AG09309 (cell line): ENCODE results near the gene EGR4.

Experiments used
- DNase-seq: peaks from one replicate; pipeline ENCODE4 v3.0.0-alpha.2; 2010; ENCODE audit warnings: low read depth
- H3K4me3 ChIP-seq: 2 replicates; pipeline ENCODE4 v1.5.1; 2011; ENCODE audit warnings: mild to moderate bottlenecking, low read depth, low read length, moderate library complexity; ENCODE audit not compliant: control insufficient read depth
- TF ChIP-seq, protein P1 (sequence below): IDR thresholded peaks from 2 replicates; pipeline ENCODE4 v1.5.1; 2011; ENCODE audit warnings: mild to moderate bottlenecking, low read depth, low read length, inconsistent platforms; ENCODE audit not compliant: insufficient read depth, control insufficient read depth; ENCODE audit errors: missing control alignments

Gene EGR4

DNA sequence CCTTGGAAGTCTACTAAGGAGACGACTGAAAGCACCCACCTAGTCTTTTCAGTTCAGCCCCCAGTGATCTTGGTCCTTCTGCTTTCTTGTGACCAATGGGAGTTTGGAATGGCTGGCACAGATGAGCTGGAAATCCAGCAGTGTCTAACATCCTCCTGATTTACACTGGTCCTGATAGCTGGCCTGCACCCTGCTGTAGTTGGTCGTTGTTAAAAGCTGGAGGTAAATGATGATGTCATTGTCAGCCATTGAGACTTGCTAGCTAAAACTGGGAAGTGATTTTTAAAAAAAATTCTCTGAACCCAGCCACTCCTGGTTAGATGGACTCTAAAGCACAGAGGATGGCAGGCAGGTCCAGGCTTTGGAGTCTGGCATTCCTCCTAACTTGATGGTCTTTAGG is 39.9 kb downstream of the EGR4 start:
- no peak for DNase-seq
- H3K4me3 ChIP-seq, result no peak overlapping the region
- TF ChIP-seq, protein P1, sequence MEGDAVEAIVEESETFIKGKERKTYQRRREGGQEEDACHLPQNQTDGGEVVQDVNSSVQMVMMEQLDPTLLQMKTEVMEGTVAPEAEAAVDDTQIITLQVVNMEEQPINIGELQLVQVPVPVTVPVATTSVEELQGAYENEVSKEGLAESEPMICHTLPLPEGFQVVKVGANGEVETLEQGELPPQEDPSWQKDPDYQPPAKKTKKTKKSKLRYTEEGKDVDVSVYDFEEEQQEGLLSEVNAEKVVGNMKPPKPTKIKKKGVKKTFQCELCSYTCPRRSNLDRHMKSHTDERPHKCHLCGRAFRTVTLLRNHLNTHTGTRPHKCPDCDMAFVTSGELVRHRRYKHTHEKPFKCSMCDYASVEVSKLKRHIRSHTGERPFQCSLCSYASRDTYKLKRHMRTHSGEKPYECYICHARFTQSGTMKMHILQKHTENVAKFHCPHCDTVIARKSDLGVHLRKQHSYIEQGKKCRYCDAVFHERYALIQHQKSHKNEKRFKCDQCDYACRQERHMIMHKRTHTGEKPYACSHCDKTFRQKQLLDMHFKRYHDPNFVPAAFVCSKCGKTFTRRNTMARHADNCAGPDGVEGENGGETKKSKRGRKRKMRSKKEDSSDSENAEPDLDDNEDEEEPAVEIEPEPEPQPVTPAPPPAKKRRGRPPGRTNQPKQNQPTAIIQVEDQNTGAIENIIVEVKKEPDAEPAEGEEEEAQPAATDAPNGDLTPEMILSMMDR, result no peak

DNA sequence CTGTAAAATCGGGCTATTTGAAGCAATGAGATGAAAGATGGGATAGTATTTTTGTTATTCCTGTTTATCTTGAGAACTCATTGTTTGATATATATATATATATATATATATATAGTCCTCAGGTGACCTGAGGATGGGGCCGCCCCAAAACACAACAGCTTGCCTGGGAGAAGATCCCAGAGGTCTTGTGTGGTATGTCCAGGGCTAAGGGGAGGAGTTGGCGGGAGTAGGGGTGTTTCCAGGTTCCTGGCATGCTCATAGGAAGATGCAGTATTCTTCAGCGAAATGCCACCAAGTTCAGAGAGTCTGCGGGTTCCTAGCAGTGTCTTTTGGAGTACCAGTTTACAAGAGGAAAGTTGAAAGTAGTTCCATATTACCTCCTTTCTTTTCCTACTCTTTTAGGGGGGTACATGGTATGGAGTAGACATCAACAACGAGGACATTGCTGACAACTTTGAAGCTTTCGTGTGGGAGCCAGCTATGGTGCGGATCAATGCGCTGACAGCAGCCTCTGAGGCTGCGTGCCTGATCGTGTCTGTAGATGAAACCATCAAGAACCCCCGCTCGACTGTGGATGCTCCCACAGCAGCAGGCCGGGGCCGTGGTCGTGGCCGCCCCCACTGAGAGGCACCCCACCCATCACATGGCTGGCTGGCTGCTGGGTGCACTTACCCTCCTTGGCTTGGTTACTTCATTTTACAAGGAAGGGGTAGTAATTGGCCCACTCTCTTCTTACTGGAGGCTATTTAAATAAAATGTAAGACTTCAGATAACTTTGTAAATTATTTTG is 40.9 kb downstream of the EGR4 start:
- no peak for DNase-seq
- H3K4me3 ChIP-seq, result no peak overlapping the region
- TF ChIP-seq, protein P1, result no peak

DNA sequence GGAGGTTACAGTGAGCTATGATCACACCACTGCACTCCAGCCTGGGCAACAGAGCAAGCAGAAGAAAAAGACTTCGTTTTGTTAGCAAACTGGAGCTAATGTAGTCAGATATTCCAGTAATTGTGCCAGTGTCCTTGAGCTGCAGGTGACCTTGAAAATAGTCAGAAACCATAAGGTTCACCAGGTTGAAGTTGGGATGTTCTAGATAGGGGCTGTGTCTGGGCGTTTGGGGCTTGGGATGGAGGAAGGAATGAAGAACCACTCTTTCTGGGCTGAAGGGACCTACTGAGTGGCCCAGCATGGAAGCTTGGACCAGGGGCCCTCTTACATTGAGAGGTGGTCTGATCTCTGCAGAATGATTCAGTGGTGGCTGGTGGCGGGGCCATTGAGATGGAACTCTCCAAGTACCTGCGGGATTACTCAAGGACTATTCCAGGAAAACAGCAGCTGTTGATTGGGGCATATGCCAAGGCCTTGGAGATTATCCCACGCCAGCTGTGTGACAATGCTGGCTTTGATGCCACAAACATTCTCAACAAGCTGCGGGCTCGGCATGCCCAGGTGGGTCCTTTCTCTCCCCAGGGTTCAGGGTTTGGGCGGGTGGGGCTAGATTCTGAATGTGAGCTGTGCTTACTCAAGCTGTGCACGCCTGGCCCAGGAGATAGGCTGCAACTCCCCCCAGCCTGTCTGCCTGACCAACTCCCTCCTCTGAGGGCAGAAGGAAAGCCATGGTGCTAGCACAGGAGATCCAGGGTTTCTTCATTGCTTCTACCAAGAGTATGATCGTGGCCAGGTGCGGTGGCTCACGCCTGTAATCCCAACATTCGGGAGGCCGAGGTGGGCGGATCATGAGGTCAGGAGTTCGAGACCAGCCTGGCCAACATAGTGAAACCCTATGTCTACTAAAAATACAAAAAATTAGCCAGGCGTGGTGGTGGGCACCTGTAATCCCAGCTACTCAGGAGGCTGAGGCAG is 42.2 kb downstream of the EGR4 start:
- TF ChIP-seq, protein P1, result no peak
- H3K4me3 ChIP-seq, result no peak overlapping the region
- DNase-seq, result no peak

GRCh38 chr2:73249636-73250035 is 43.7 kb downstream of the EGR4 start:
- TF ChIP-seq, protein P1, result no peak
- no peak overlapping the region for H3K4me3 ChIP-seq
- no peak for DNase-seq

- TF ChIP-seq, protein P1, result no peak
- DNase-seq, result no peak
- H3K4me3 ChIP-seq, result no peak overlapping the region
Observed at GRCh38 chr2:73246850-73247249, 46.5 kb downstream of the EGR4 start.

DNA sequence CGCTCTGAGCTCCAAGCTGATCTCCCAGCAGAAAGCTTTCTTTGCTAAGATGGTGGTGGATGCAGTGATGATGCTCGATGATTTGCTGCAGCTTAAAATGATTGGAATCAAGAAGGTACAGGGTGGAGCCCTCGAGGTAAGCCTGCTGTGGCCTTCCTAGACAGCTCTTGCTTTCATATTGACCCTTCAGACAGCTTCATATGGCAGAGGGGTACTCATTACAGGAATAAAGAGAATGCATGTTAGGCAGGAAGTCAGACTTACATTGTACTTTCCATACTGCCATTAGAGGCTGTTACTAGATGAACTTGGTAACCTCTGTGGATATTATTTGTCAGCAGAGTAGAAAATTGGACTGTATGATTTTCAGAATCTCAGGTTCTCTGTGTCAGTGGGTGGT is 48.8 kb downstream of the EGR4 start:
- no peak overlapping the region for H3K4me3 ChIP-seq
- DNase-seq, result no peak
- TF ChIP-seq, protein P1, result no peak
